MG63 (cell line): ENCODE results near the gene COPS6. TPM values are rescaled to one million over a fixed set of nuclear protein-coding genes. Genes with fewer than 3 reads are reported as not detected.
"Not testable (repeated sequence)": the region's sequence is repeated elsewhere in the genome, so short reads cannot be mapped to it uniquely, and the experiment has no call there.

Experiments
- DNase-seq: peaks from one replicate; pipeline ENCODE4 v3.0.0-alpha.2; 2020
- H3K27me3 ChIP-seq: fragments of 250-450 bp; sonication (Bioruptor Pico); 2 replicates; pipeline ENCODE4 v1.5.1; 2020; ENCODE audit warnings: mild to moderate bottlenecking, moderate library complexity
- H3K36me3 ChIP-seq: fragments of 250-450 bp; sonication (Bioruptor Pico); 2 replicates; pipeline ENCODE4 v1.5.1; 2020; ENCODE audit warnings: mild to moderate bottlenecking, moderate library complexity
- H3K4me3 ChIP-seq: fragments of 250-450 bp; sonication (Bioruptor Pico); 2 replicates; pipeline ENCODE4 v1.5.1; 2020; ENCODE audit warnings: mild to moderate bottlenecking, moderate library complexity
- H3K9me3 ChIP-seq: fragments of 250-450 bp; sonication (Bioruptor Pico); 2 replicates; pipeline ENCODE4 v1.5.1; 2020; ENCODE audit warnings: mild to moderate bottlenecking, moderate library complexity
- total RNA-seq: library from RNA; depleted of rRNA; stranded (reverse); fragments of >200 nt; shearing (Covaris generic); gene quantifications from 2 replicates; pipeline ENCODE4 v1.2.3, GENCODE V29; 2014; ENCODE audit warnings: low replicate concordance; rRNA removed

COPS6 gene
- total RNA-seq, 1 experiment from 2014 or later: 78.2 TPM

DNA sequence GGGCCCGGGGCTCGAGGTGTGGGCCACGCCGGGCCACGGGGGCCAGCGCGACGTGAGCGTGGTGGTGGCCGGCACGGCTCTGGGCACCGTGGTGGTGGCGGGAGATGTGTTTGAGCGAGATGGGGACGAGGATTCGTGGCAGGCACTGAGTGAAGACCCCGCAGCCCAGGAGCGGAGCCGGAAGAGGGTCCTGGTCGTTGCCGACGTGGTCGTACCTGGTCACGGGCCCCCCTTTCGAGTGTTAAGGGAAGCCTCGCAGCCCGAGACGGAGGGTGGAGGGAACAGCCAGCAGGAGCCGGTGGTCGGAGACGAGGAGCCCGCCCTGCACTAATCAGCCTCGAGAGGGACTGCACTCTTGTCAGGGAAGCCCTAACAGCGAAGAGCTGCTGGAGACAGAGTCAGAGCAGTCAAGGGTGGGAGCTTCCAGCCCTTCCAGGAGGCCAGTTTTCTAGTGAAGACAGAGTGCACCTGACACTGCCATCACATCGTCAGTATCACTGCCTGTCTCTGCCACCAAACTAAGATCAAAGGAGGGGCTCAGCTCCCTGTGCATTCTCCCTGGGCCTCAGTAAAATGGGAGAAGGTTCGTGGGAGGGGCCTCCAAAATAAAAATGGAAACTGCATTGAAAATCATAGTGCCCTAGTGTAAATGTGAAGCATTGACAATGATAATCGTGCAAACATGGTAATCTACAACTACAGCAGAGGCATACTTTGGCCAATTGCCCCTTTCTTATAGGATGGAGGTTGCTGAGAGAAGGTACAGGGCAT lies 39.3 kb downstream of the COPS6 start:
- no peak for DNase-seq
- H3K36me3 ChIP-seq: no peaks in the 10 kb centered on the region; the same call in 1 of the 2 replicates
- peak overlapping the region; percentile 84 for H3K4me3 ChIP-seq
- no peaks in the 10 kb centered on the region for H3K27me3 ChIP-seq
- no peaks in the 10 kb centered on the region for H3K9me3 ChIP-seq

DNA sequence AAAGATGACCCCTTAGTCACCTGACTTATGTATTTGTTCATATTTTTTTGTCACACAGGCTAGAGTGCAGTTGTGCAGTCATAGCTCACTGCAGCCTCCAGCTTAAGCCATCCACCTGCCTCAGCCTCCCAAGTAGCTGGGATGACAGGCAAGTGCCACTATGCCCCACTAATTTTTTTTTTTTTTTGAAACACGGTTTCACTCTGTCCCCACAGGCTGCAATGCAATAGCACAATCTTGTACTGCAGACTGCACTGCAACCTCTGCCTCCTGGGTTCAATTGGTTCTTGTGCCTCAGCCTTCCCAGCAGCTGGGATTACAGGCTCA lies 39.8 kb downstream of the COPS6 start:
- no peak overlapping the region for H3K4me3 ChIP-seq
- no peaks in the 10 kb centered on the region for H3K9me3 ChIP-seq
- DNase-seq: no peak
- no peaks in the 10 kb centered on the region; the same call in 1 of the 2 replicates for H3K36me3 ChIP-seq
- H3K27me3 ChIP-seq: no peaks in the 10 kb centered on the region

- H3K4me3 ChIP-seq, H3K36me3 ChIP-seq, DNase-seq, H3K27me3 ChIP-seq, H3K9me3 ChIP-seq: not testable (repeated sequence)
Observed at GRCh38 chr7:100130220-100130607, 41.4 kb downstream of the COPS6 start.

DNA sequence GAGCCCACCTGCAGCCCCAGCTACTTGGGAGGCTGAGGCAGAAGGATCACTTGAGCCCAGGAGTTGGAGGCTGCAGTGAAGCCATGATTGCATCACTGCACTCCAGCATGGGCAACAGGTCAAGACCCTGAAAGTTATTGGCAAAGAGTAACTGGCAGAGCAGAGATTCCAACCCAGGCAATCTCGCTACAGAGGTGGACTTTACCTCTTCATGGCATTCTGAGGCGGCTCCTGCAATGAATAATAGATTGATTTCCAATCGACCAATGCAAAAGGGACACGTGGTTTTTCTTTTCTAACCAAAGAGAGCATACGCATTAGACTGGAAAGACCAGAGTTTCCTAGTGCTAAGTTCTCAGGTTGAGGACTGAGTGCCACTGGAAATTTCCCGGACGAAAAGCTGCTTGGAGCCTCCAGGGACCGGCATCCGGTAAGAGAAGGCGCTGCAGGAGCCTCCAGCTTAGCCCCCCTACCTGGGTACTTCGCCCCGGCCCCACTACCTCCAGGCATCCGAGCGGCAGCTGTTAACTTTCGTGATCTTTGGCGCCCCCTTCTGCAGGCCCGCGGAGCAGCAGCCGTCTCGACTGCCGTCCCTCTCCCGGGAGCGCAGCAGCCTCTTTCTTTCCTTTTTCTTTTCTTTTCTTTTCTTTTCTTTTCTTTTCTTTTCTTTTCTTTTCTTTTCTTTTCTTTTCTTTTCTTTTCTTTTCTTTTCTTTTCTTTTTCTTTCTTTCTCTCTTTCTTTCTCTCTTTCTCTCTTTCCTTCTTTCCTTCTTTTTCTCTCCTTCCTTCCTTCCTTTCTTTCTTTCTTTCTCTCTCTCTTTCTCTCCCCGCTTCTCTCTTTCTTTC lies 42.1 kb downstream of the COPS6 start:
- peak; percentile 39 for DNase-seq
- H3K9me3 ChIP-seq: no peaks in the 10 kb centered on the region
- no peak overlapping the region for H3K4me3 ChIP-seq
- H3K36me3 ChIP-seq: no peaks in the 10 kb centered on the region
- no peaks in the 10 kb centered on the region for H3K27me3 ChIP-seq

DNA sequence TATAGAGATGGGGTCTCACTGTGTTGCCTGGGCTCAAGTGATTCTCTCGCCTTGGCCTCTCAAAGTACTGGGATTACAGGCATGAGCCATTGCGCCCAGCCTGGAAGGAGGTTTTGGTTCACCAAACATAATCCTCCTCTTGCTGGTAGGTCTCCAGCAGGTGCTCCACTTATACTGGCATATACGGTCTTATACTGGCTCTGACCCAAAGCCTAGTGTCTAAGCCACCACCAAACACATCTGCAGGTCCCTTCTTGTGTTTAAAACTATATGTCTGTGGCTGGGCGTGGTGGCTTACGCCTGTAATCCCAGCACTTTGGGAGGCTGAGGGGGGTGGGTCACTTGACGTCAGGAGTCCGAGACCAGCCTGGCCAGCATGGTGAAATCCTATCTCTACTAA lies 43.4 kb downstream of the COPS6 start:
- no peaks in the 10 kb centered on the region for H3K36me3 ChIP-seq
- H3K27me3 ChIP-seq: no peaks in the 10 kb centered on the region
- DNase-seq: no peak
- H3K9me3 ChIP-seq: no peaks in the 10 kb centered on the region
- no peak overlapping the region for H3K4me3 ChIP-seq

DNA sequence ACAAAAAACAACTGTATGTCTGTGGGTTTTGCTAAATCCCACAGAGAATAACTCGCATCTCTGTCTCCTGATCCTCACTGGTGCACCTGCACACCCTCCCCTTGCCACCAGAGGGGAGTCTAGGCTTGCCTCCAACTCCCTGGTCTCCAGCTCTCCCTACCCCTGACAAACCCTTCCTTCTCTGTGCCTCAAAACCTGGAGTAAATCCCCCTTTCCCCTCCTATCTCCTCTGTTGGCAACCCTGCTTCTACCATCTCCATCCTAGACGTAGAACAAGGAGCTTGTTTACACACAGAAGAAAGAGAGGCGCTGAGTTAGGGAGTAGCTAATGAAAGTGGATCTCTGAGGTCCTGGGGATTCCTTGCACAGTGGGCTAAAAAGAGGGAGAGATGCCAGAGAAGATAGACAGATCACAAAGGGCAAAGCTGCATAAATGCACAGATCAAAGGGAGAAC lies 44.0 kb downstream of the COPS6 start:
- Histone ChIP-seq H3K4me3 (no peak overlapping the region), H3K9me3 (no peaks in the 10 kb centered on the region), H3K36me3 (no peaks in the 10 kb centered on the region), H3K27me3 (no peaks in the 10 kb centered on the region)
- peak; percentile 29 for DNase-seq

- no peaks in the 10 kb centered on the region for H3K27me3 ChIP-seq
- no peaks in the 10 kb centered on the region for H3K36me3 ChIP-seq
- no peak overlapping the region for H3K4me3 ChIP-seq
- no peak for DNase-seq
- no peaks in the 10 kb centered on the region for H3K9me3 ChIP-seq
Observed at GRCh38 chr7:100137851-100138760, 49.3 kb downstream of the COPS6 start.

- Histone ChIP-seq H3K27me3 (no peaks in the 10 kb centered on the region), H3K9me3 (no peaks in the 10 kb centered on the region), H3K36me3 (no peaks in the 10 kb centered on the region), H3K4me3 (no peak overlapping the region)
- DNase-seq: no peak
Observed at GRCh38 chr7:100141555-100141949, 52.8 kb downstream of the COPS6 start.

Other genes with a start within 250 kb of the COPS6 start
- gene OR2AE1, start 211.9 kb upstream of the COPS6 start, total RNA-seq: not detected in 2 replicates
- gene TRIM4, start 169.4 kb upstream of the COPS6 start, total RNA-seq: 9.1 and 11.3 TPM in 2 replicates
- gene GJC3, start 159.3 kb upstream of the COPS6 start, total RNA-seq: not detected in 2 replicates
- not detected in 2 replicates for gene AZGP1, start 112.9 kb upstream of the COPS6 start, total RNA-seq
- 8.6 and 14.5 TPM in 2 replicates for gene ZKSCAN1, start 73.4 kb upstream of the COPS6 start, total RNA-seq
- 3.6 and 6.3 TPM in 2 replicates for gene ZSCAN21, start 39.2 kb upstream of the COPS6 start, total RNA-seq
- 11.0 and 39.4 TPM in 2 replicates for gene ZNF3, start 7.2 kb upstream of the COPS6 start, total RNA-seq
- 121 and 191 TPM in 2 replicates for gene MCM7, start 12.4 kb downstream of the COPS6 start, total RNA-seq
- 16.8 and 28.4 TPM in 2 replicates for gene AP4M1, start 12.7 kb downstream of the COPS6 start, total RNA-seq
- 10.8 and 30.6 TPM in 2 replicates for gene TAF6, start 30.4 kb downstream of the COPS6 start, total RNA-seq
- gene CNPY4, start 30.7 kb downstream of the COPS6 start, total RNA-seq: 11.4 and 26.6 TPM in 2 replicates
- gene MBLAC1, start 38.0 kb downstream of the COPS6 start, total RNA-seq: 1.9 TPM in 1 of 2 replicates, not detected in the other
- 54.8 and 74.5 TPM in 2 replicates for gene LAMTOR4, start 59.9 kb downstream of the COPS6 start, total RNA-seq
- 0.22 and 3.0 TPM in 2 replicates for gene TRAPPC14, start 69.8 kb downstream of the COPS6 start, total RNA-seq
- gene GAL3ST4, start 79.6 kb downstream of the COPS6 start, total RNA-seq: 0.44 TPM in 1 of 2 replicates, not detected in the other
- 0.33 TPM in 1 of 2 replicates, not detected in the other for gene GPC2, start 88.4 kb downstream of the COPS6 start, total RNA-seq
- 0.13 TPM in 1 of 2 replicates, not detected in the other for gene STAG3, start 88.9 kb downstream of the COPS6 start, total RNA-seq
- not detected in 2 replicates for gene PVRIG, start 131.0 kb downstream of the COPS6 start, total RNA-seq
- not detected in 2 replicates for gene SPDYE3, start 218.7 kb downstream of the COPS6 start, total RNA-seq